Measurements from ENCODE around the gene EFCAB14.
"Not testable (repeated sequence)": the region's sequence is repeated elsewhere in the genome, so short reads cannot be mapped to it uniquely, and the experiment has no call there.

Gene EFCAB14

DNA sequence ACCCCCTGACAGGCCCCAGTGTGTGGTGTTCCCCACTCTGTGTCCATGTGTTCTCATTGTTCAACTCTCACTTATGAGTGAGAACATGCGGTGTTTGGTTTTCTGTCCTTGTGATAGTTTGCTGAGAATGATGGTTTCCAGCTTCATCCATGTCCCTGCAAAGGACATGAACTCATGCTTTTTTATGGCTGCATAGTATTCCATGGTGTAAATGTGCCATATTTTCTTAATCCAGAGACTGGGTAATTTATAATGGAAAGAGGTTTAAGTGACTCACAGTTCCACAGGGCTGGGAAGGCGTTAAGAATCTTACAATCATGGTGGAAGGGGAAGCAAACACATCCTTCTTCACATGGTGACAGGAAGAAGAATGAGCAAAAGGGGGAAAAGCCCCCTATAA lies 64.2 kb downstream of the EFCAB14 start:
- not testable (repeated sequence) for DNase-seq (ENCODE audit: low read depth in 1 of 2, low spot score in 1 of 2)

DNA sequence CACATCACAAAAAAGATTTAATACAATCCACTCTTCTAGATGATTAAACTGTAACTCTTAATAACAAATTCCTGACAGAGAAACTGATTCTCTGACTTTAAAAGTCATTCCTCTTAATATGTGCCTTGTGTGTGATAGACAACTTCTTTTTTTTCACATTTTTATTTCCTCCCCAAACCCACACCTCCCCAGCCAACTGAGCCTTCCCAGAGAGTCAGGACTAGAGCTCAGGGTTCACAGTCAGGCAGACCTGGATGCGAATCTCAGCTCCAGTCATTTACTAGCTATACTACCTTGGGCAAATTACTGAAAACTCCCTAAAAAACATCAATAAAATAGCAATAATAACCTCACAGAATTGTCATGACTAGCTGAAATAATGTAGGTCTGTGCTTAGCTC lies 64.9 kb downstream of the EFCAB14 start:
- DNase-seq (ENCODE audit: low read depth in 1 of 2, low spot score in 1 of 2), result no peak

DNA sequence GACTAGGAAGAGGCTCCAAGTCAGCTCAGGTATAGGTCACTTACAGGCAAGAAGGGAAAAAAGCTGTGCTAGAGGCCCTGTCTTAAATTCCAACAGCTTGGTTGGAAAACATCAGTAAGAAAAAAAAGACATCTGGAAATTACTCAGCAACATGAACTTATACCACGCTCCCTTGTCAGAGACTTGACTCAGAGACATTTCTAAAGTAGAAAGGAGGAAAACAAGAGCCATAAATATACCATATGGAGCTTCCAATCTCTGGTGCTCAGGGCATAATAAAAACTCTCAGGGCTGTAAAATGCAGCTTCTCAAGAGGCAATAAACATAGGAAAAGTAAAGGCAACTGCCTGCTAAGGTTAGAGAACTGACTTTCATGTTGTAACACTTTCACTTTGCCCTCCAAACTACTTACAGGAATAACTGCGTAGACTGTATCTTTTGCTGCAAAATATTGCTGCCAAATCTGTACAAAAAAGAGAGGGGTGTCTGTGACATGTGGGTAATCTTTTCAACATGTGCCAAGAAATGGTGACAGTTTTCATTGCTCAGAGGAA lies 65.4 kb downstream of the EFCAB14 start:
- DNase-seq (ENCODE audit: low read depth in 1 of 2, low spot score in 1 of 2), result no peak

DNA sequence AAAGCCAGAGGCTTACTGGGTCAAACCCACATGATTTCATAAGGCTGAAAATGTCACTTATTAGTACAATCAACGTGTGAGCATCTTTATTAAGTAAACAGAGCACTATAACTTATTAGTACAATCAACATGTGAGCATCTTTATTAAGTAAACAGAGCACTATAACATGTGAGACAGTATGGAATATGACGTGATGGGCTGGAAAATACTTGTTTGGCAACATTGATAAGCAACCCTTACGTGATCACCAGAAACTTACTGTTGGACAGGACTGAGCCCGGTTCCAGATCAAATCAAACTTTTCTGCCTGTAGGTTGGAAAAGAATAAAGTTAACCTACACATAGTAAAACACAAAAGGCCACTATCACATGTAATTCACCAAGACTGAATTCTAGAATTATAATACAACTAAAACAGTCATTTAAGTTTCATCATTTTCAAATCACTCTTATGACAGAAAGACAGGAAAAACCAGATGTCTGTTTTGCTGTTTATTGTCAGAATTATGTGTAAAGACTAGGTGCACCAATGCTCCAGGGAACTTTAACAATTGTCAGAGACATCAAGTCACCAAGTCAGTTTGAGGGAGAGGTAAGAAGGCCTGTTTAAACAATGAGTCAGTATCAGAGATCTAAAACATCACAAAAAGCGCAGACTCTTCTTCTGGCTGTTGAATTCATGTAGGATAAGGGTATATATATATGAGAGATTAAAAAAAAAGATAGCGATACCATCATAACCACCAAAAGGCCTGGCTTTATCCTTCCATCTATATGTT lies 66.4 kb downstream of the EFCAB14 start:
- DNase-seq (ENCODE audit: low read depth in 1 of 2, low spot score in 1 of 2), result no peak

DNA sequence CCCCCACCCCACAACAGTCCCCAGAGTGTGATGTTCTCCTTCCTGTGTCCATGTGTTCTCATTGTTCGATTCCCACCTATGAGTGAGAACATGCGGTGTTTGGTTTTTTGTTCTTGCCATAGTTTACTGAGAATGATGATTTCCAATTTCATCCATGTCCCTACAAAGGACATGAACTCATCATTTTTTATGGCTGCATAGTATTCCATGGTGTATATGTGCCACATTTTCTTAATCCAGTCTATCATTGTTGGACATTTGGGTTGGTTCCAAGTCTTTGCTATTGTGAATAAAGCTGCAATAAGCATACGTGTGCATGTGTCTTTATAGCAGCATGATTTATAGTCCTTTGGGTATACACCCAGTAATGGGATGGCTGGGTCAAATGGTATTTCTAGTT lies 67.8 kb downstream of the EFCAB14 start:
- not testable (repeated sequence) for DNase-seq (ENCODE audit: low read depth in 1 of 2, low spot score in 1 of 2)

DNA sequence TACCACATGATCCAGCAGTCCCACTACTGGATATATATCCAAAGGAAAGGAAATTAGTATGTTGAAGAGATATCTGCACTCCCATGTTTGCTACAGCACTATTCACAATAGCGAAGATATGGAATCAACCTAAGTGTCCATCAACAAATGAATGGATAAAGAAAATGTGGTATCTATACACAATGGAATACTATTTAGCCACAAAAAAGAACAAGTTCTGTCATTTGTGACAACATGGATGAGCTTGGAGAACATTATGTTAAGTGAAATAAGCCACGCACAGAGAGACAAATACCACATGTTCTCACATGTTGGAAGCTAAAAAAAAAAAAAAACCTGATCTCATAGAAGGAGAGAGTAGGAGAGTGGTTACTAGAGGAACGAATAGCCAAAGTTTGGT lies 68.4 kb downstream of the EFCAB14 start:
- no peak for DNase-seq (ENCODE audit: low read depth in 1 of 2, low spot score in 1 of 2)

DNA sequence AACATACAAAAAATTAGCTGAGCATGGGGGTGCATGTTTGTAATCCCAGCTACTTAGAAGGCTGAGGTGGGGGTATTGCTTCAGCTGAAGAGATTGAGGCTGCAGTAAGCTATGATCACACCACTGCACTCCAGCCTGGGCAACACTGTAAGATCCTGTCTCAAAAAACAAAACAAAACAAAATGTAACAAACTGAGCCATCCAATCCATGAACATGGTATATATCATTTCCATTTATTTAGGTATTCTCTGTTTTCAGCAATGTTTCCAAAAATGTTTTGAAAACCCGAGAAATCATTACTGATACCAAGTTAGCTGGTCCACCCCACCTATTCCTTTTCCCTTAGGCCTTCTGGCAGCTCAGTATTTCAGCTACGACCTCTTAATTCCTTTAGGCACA lies 69.2 kb downstream of the EFCAB14 start:
- no peak for DNase-seq (ENCODE audit: low read depth in 1 of 2, low spot score in 1 of 2)

DNA sequence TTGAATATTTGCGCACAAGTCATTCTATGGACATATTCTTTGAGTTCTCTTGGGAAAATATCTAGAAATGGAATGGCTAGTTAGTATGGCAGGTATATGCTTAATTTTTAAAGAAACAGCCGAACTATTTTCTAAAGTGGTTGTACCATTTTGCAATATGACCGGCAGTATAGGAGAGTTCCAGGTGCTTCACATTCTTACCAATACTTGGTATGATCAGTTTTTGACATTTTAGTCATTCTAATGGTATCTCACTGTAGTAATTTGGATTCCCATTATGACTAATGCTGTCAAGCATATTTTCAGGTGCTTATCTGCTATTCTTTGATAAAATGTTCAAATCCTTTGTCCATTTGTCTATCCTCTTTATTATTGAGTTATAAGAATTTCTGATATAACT lies 71.3 kb downstream of the EFCAB14 start:
- DNase-seq (ENCODE audit: low read depth in 1 of 2, low spot score in 1 of 2), result no peak

DNA sequence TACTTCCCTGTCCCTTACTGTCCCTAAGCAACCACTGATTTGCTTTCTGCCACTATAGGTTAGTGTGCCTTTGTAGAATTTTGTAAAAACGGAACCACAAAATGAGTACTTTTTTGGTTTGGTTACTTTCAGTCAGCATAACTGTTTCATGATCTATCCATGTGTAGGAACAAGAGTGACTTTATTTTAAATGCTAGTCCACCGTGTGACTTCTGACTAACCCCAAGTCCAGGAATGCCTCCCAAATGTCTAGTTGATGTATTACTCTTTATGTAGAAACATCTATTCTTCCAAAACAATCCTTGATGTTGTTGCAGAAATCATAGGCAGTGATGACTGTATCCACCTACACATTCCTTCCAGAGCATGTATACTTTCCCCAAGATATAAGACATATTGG lies 72.1 kb downstream of the EFCAB14 start:
- no peak for DNase-seq (ENCODE audit: low read depth in 1 of 2, low spot score in 1 of 2)

DNA sequence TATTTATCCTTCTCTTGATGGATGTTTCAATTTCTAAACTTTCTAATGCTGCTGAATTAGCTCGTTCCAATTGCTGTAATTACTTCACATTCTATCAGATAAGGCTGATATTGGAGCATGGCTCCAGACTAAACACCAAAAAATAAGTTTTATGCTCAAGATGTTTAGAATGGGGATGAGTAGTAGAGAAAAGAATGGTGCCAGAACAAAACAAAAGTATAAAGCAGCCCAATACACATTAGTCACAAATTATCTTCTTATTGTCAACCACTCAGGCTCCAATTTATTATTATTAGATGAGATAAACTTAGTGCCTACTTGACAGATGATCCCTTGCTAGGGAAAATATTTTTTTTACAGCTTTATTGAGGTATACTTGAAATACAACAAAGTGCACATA lies 72.6 kb downstream of the EFCAB14 start:
- no peak for DNase-seq (ENCODE audit: low read depth in 1 of 2, low spot score in 1 of 2)

DNA sequence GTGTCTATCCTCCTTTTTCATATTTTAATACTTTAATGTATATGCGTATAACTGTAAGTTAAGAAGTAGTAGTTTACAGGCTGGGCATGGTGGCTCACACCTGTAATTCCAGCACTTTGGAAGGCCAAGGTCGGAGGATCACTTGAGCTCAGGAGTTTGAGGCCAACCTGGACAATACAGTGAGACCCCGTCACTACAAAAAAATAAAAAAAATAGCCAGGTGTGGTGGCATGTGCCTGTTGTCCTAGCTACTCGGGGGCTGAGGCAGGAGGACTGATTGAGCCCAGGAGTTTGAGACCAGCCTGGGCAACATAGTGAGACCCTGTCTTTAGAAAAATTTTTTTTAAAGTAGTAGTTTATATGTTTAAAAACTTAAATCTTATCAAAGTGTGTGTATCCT lies 73.1 kb downstream of the EFCAB14 start:
- DNase-seq (ENCODE audit: low read depth in 1 of 2, low spot score in 1 of 2), result no peak

DNA sequence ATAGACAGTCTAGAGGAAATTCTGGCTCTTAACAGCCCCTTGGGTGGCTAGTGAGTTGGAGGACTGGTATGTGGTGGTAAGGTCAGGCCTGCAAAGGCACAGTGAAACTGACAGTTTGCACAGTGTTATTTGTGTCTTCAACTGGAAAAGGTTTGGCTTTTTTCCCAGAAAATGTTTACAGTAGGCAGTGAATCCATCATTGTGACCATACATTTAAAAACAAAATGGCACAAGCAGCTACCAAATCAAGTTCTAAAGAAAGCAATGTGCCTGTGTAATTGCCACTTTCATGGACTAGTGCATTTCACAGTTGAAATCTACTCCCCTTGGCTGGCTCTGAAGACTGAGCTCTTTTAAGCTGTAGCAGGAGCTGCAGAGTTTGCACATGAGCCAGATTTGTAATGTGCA lies 75.5 kb downstream of the EFCAB14 start:
- DNase-seq (ENCODE audit: low read depth in 1 of 2, low spot score in 1 of 2), result no peak

DNA sequence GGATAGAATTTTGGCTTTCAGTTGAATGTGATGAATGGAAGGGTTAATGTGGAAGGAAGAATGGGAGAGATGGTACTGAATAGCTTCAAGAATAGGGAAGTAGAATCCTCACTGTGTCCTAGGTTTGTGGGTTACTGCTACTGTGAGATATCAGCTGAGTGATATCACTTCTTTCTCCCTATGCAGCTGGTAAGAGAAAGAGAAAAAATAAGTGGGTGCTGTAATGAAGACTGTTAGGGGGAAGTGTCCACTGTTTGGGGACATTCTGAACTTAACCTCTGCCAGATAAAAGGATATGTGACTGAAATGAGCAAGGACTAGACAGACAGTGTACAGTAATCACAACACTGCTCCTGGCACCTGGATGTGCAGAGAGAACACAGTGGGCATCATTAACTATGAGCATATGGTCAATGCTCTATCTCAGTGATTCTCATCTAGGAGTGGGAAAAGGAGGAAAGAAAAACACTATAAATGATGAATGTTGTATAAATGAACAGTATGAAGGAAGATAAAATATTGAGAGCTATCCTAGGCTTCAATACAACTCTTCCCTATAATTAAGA lies 76.7 kb downstream of the EFCAB14 start:
- DNase-seq (ENCODE audit: low read depth in 1 of 2, low spot score in 1 of 2), result no peak

DNA sequence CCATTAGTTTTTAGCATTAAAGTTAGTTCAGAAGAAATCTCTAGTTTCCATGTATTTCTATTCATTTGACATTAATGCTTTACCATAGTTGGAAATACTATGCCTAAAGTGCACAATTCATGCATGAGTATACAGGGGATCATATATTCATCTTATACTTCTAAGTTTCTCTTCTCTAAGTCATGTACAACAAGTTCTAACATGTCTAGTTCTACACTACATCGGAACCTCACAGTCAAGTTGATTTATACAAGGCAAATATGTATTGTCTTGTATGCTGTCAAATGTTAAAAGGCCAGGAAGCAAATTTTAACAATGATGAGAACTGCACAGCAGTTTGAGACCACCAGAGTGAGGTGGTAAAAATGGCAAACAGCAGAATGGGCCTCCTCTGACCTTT lies 79.4 kb downstream of the EFCAB14 start:
- DNase-seq (ENCODE audit: low read depth in 1 of 2, low spot score in 1 of 2), result no peak

DNA sequence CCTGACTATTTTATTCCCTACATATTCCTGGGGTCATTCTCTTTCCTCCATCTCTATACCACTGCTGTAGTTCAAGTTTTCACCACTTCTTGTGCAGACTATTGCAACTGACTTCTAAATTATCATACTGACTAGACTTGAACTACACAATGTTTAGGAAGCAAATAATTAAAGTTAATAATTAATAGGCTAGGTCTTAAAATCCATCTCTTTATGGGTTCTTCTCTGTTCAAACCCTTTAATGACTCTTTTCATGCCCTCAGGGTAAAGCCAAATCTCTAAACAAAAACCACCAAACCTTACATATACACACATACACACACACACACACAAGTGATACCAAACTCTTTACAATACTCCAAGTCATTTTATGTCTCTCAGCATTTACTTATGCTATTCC lies 80.0 kb downstream of the EFCAB14 start:
- DNase-seq (ENCODE audit: low read depth in 1 of 2, low spot score in 1 of 2), result no peak

DNA sequence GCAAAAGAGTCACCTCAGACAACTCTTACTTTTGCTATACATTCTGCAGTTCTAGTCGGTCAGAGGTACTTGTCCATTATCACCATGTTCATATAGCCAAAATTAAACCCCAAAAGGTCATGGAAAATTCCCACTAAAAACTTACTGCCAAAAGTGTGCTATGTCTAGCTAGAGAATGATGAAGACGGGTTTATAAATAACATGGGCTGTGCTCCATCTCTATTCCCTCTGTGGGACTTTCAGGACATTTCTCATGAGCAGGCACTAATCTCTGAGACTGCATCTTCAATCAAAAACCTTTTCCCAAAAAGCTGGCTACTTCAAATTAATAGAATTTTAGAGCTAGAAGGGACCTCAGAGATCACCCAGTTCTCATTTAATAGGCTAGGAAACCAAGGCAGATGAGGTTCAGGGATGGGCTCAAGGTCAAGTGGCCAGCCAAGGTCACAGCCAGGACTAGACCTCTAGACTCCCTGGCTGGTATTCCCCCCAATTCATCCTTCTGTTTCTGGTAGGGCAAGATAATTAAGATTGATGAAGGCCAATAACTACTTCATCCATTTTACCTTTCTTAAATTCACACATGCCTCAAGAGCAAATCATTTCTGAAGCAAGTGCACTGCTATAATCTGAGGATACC lies 81.3 kb downstream of the EFCAB14 start:
- DNase-seq (ENCODE audit: low read depth in 1 of 2, low spot score in 1 of 2), result no peak

DNA sequence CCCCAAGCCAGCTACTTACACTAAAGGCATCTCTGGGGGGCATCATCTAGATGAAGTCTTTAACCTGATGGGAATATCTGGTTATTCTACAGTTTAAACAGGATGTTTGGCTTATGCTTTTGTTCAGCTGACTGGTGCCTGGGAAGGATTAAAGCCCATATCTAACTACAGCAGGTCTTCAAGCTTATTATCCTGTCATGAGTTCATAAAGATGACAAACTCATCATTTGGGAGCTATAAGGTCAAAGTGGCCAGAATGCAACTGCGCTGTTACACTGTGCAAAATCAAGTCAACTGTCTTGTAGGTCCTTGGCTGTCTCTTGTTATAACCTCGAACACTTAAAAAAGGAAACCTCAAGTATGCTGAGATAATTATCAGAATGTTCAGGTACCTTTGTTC lies 83.7 kb downstream of the EFCAB14 start:
- no peak for DNase-seq (ENCODE audit: low read depth in 1 of 2, low spot score in 1 of 2)

DNA sequence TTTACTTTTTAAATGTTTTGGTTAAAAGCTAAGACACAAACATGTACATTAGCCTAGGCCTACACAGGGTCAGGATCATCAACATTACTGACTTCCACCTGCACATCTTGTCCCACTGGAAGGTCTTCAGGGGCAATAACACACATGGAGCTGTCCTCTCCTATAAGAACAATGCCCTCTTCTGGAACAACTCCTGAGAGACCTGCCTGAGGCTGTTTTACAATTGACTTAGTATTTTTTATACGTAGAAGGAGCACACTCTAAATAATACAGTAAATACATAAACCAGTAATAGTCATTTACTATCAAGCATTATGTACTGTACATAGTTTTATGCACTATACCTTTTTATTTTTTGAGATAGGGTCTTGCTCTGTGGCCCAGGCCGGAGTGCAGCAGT lies 88.2 kb downstream of the EFCAB14 start:
- no peak for DNase-seq (ENCODE audit: low read depth in 1 of 2, low spot score in 1 of 2)
